HAP-1 (cell line): ENCODE results near the gene CNTNAP2.

ENCODE experiments used
- DNase-seq, 2 experiments: peaks; one replicate each; pipeline ENCODE4 v3.0.0-alpha.2; 2016 to 2020; ENCODE audit warnings: low spot score in 2 of 2
- H3K27me3 ChIP-seq: fragments of 250-450 bp; sonication (Bioruptor Pico); 2 replicates; pipeline ENCODE4 v1.5.1; 2020; ENCODE audit warnings: low read depth, mild to moderate bottlenecking, moderate library complexity
- H3K36me3 ChIP-seq: fragments of 250-450 bp; sonication (Bioruptor Pico); replicated peaks from 2 replicates; pipeline ENCODE4 v1.5.1; 2020; ENCODE audit warnings: mild to moderate bottlenecking
- H3K4me1 ChIP-seq: fragments of 250-450 bp; sonication (Bioruptor Pico); 2 replicates; pipeline ENCODE4 v1.5.1; 2020; ENCODE audit warnings: mild to moderate bottlenecking
- H3K4me3 ChIP-seq: fragments of 250-450 bp; sonication (Bioruptor Pico); 2 replicates; pipeline ENCODE4 v1.5.1; 2020; ENCODE audit warnings: mild to moderate bottlenecking, moderate library complexity
- H3K9me3 ChIP-seq: fragments of 250-450 bp; sonication (Bioruptor Pico); 2 replicates; pipeline ENCODE4 v1.5.1; 2020; ENCODE audit warnings: mild to moderate bottlenecking, moderate library complexity
- in situ Hi-C: fragments of 300-500 bp; cut with MboI; formaldehyde crosslinking; loops from 3 replicates; pipeline ENCODE4 v1.14.3; 2020; ENCODE audit warnings: low sequenced_read_pairs, inconsistent platforms, mixed read lengths

The CNTNAP2 gene

DNA sequence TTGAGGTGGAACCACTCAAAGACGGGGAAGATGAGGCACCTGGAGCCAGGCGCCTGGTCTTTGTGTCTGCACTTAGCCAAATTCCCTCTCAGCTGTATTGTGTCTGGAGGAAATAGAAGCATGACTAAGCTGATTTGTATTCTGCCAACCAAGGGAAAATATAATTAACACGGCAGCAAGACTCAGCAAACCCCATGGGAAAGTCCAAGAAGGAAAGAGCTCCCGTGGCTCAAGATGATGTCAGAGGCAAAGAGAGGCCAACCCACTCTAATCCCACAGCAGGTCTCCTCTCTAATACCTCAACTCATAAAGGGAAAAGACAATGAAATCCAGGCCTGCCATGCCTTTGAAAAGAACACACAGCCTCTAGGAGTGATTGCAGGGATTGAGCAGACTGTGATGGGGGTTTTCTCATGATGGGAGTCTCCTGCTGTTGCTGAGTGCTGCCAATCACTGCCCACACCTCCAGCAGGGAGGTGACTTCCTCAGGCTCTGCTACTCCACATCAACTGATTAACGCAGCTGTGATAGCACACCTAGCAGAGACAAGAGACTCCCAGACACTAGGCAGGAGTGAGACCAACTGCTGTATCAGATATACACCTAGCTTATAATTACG is 2218.5 kb downstream of the CNTNAP2 start:
- Histone ChIP-seq H3K27me3 (peaks cover 24% of the 10 kb centered on the region), H3K9me3 (no peaks in the 10 kb centered on the region), H3K4me1 (peaks cover 5% of the 10 kb centered on the region), H3K36me3 (no peaks in the 10 kb centered on the region), H3K4me3 (no peak overlapping the region)
- DNase-seq, result no peak
- in situ Hi-C loops, result no loop called here

DNA sequence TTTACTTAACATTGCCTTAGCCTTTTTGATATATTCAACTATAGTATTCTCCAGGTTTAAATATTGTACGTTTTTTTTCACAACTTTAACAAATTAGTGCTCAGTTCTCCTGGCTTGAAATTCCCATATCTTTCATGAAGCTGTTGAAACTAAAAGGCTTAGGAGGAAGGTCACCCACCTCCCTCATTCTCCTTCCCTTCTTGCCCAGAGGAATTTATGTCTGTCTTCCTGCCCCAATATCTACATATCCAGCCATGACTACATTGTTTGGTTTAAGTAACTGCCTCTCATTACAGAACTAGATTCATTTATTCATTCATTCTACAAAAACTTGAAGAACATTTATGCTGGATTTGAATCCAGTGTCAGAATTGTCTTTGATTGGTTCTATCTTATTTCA is 2219.2 kb downstream of the CNTNAP2 start:
- in situ Hi-C loops, result no loop called here
- no peak for DNase-seq

GRCh38 chr7:148336411-148336810 is 2219.8 kb downstream of the CNTNAP2 start:
- Histone ChIP-seq H3K4me3 (no peak overlapping the region), H3K36me3 (no peaks in the 10 kb centered on the region), H3K4me1 (peaks cover 13% of the 10 kb centered on the region), H3K27me3 (peaks cover 27% of the 10 kb centered on the region), H3K9me3 (no peaks in the 10 kb centered on the region)
- in situ Hi-C loops, result no loop called here
- DNase-seq, result no peak

More for the DNA sequence above, 2219.2 kb downstream of the CNTNAP2 start:
- H3K9me3 ChIP-seq, result no peaks in the 10 kb centered on the region
- no peak overlapping the region for H3K4me3 ChIP-seq
- peaks cover 24% of the 10 kb centered on the region for H3K27me3 ChIP-seq
- H3K36me3 ChIP-seq, result no peaks in the 10 kb centered on the region
- H3K4me1 ChIP-seq, result peaks cover 12% of the 10 kb centered on the region

DNA sequence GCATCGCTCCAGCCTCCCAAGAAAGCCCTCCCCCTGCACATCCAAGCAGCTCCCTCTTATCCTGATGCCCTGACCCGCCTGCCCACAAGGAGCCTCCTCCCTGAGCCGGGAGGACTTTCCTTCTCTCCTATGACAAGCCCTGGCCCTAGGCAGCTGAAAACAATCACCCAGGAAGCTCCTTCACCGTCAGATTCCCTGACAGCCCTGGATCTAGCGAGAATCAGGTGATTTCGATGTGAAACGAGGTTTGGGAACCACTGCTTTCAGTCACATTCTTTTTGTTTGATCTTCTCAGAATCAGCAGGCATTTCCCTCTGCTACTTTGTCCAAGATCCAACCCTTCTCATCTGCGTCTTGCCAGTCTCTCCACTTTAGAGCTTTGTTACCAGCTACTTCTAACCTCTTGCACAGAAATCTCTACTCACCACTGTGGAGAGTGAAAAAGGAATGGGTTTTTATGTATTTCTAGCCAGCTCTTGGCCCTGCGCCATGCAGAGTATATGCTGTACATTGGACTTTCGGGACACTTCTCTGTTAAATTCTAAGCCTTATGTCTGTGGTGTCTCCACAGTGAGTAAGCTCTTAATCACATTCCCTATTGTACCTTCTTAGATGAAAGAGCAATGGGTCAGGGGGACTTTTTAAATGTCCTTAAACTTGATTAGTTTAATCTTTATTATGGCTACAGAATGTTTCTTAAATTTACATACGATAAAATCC is 2220.8 kb downstream of the CNTNAP2 start:
- in situ Hi-C loops, result no loop called here
- no peaks in the 10 kb centered on the region for H3K36me3 ChIP-seq
- H3K4me3 ChIP-seq, result no peak overlapping the region
- no peak for DNase-seq
- H3K27me3 ChIP-seq, result peaks cover 27% of the 10 kb centered on the region
- H3K4me1 ChIP-seq, result peaks cover 13% of the 10 kb centered on the region
- H3K9me3 ChIP-seq, result no peaks in the 10 kb centered on the region

DNA sequence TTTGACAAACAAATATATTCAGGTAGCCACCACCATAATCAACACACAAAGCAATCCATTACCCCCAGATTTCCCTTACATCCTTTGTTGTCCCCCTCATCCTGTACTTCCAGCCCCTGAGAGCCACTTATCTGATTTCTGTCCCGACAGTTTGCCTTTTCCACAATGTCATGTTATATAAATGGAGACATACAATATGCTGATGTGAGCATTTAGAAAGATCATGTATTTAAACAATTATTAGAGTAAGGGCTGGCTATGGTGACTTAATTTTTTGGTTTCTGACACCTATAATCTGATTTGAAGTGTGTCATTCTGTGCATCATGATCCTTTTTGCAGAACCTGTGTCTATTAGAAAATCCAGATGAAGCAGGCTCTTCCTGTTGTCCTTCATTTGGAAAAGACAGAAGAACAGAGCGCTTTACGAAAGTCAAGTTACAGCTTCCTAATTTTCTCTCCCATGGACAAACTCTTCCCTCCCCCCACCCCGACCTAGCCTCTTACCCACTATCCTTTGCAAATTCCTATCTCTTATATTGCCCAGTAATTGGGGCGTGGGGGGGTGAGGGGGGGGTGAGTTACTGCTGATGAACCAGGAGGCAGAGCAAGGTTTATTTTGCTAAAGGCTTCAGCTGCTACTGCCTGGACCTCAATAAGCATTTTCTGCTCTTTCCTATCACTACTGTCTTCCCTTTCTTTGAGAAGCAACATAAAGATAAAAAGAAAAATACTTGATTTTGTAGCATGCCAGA is 2221.6 kb downstream of the CNTNAP2 start:
- Histone ChIP-seq H3K4me3 (no peak overlapping the region), H3K27me3 (peaks cover 27% of the 10 kb centered on the region), H3K4me1 (peaks cover 13% of the 10 kb centered on the region), H3K9me3 (no peaks in the 10 kb centered on the region), H3K36me3 (no peaks in the 10 kb centered on the region)
- DNase-seq, result no peak
- in situ Hi-C loops, result no loop called here

DNA sequence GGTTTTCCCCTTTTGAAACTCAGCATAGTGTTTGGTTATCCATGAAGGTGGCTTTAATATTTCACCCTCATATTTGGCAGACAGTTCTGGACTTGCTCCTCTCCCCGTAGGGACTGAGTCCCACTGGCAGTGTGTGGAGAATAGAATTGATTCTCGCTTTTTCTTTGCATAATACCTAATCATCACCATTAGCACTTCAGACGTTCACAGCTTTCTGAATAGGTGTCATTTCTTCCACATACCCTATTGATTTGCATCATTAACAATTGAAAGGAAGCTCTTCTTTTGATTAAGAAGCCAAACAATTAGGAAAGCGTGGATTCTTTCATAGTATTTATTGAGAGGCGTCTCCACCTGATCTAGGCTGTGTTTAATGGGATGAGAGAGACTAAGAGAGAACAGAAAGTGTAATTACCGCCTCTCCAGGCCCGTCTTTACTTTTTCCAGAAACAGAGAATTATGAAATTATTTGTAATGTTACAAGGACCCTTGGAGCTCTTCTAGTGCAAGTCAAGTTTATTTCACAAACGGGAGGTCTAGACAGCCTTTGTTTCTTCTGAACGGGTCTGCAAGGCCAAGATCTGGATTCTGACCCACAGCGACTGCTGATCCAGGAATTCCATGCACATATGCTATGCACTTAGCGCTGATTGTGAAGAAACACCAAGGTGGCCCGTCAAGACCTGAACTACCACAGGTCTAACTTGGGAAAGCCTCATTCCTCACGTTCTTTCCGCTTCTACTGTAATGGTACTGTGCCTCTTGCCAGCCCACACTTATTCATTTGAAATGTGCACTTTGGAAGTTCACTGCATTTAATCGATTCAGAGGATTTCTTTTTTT is 2224.1 kb downstream of the CNTNAP2 start:
- DNase-seq, result no peak
- no peaks in the 10 kb centered on the region for H3K9me3 ChIP-seq
- H3K36me3 ChIP-seq, result no peaks in the 10 kb centered on the region
- no peak overlapping the region for H3K4me3 ChIP-seq
- peaks cover 27% of the 10 kb centered on the region for H3K27me3 ChIP-seq
- in situ Hi-C loops, result no loop called here
- H3K4me1 ChIP-seq, result peaks cover 13% of the 10 kb centered on the region

DNA sequence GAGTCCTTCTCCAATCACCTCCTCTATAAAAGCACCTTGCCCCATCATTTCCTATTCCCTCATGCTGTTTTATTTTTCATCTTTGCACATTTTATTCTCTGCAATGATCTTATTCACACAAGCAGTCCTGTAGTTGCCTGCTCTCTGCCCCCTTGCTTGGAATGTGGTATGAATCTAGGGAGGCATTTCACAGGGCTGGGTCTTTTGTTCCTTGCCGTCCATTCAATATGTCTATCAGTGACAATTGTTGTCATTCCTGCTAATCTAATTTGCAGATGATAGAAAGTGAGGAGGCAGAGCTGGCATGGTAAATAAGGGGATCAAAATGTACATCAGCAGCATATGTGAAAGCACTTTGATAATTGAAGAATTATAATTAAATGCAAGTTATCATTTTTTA is 2227.8 kb downstream of the CNTNAP2 start:
- H3K4me3 ChIP-seq, result no peak overlapping the region
- no peak for DNase-seq
- H3K27me3 ChIP-seq, result peaks cover 9% of the 10 kb centered on the region
- no peaks in the 10 kb centered on the region for H3K9me3 ChIP-seq
- in situ Hi-C loops, result no loop called here
- H3K4me1 ChIP-seq, result peaks cover 13% of the 10 kb centered on the region; the same call in 1 of the 2 replicates
- no peaks in the 10 kb centered on the region for H3K36me3 ChIP-seq

DNA sequence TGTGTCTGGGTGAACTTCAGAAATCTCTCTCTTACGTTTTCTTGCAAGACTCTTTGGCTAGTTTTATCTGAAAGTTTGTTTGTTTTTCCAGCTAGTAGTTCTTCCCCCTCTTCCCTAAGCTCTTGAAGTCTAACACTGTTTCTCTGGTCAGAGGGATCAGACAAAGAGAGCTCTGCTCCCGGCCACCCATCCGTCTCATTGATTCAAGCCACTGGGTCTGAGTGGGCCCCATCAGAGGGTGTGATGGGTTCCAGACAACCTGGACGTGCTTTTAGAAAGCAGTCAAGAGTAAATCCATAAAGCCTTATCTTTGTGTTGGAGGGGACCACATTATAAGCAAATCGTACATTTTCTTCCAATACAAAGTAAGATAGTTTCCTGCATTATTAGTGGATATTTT is 2231.4 kb downstream of the CNTNAP2 start:
- Histone ChIP-seq H3K4me1 (no peaks in the 10 kb centered on the region), H3K4me3 (no peak overlapping the region), H3K27me3 (no peaks in the 10 kb centered on the region), H3K9me3 (no peaks in the 10 kb centered on the region), H3K36me3 (no peaks in the 10 kb centered on the region)
- no peak for DNase-seq
- in situ Hi-C loops, result no loop called here

GRCh38 chr7:148348466-148348865 is 2231.9 kb downstream of the CNTNAP2 start:
- in situ Hi-C loops, result no loop called here
- no peaks in the 10 kb centered on the region for H3K9me3 ChIP-seq
- no peak for DNase-seq
- no peak overlapping the region for H3K4me3 ChIP-seq
- no peaks in the 10 kb centered on the region for H3K36me3 ChIP-seq
- H3K27me3 ChIP-seq, result no peaks in the 10 kb centered on the region
- no peaks in the 10 kb centered on the region for H3K4me1 ChIP-seq

DNA sequence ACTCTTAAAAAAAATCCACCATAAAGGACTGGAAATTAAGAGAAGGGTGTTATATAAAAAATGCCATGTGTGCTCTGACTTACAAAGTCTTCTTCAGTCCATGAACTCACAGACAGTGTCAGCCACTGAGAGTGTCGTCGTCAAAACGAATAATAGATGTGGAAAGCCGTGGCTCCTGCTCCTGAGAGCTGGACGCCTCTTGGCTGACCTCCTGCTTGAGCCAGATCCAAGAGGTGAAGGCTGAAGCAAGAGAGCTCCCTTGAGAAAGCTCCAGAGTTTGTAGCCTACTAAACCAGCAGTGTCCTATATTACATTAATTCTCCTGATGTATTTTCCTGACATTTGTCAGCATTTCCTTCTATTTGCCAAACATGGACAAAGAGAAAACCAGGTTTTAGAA is 2239.7 kb downstream of the CNTNAP2 start:
- Histone ChIP-seq H3K36me3 (no peaks in the 10 kb centered on the region), H3K9me3 (no peaks in the 10 kb centered on the region), H3K4me3 (no peak overlapping the region), H3K27me3 (no peaks in the 10 kb centered on the region), H3K4me1 (no peaks in the 10 kb centered on the region)
- in situ Hi-C loops, result no loop called here
- no peak for DNase-seq

- in situ Hi-C loops, result no loop called here
- H3K9me3 ChIP-seq, result no peaks in the 10 kb centered on the region
- DNase-seq, result no peak
- no peaks in the 10 kb centered on the region for H3K36me3 ChIP-seq
- no peaks in the 10 kb centered on the region for H3K4me1 ChIP-seq
- no peak overlapping the region for H3K4me3 ChIP-seq
- H3K27me3 ChIP-seq, result no peaks in the 10 kb centered on the region
Measured at GRCh38 chr7:148362541-148362940, 2245.9 kb downstream of the CNTNAP2 start.

DNA sequence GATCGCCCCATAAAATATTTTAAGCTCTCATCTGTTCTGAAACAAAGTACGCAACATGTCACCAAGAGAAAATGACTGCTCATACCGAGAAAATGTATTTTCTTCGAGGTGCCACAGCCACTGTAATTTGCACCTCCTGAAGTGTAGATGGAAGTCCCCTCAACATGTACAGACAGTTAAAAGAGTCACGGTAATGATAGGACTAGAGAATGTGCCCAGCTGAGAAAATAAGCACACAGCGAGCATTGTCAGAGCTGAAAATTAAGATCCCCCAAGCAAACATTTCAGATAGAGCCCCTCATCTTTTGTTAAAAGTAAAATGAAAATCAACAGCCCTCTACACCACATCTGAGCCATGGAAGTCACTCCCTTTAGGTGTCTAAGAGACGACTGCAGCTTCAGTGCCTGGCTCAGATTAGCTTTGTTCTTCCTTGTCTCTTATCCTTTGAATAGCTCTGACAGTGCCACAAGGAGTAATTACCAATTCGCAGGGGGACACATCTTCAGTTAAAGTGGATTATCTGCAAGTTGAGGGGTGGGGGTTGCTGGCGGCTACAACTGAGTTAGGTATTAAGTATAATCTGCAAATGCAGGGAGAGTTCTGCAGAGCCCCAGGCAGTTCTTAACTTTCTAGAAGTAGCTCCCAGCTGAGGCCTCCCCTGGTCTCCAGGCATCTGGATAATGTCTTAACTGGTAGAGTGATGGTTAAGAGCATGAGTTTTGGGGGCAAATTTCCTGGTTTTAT is 2251.3 kb downstream of the CNTNAP2 start:
- no peaks in the 10 kb centered on the region for H3K27me3 ChIP-seq
- no peaks in the 10 kb centered on the region for H3K36me3 ChIP-seq
- no peak overlapping the region for H3K4me3 ChIP-seq
- no peak for DNase-seq
- in situ Hi-C loops, result no loop called here
- H3K9me3 ChIP-seq, result no peaks in the 10 kb centered on the region
- no peaks in the 10 kb centered on the region for H3K4me1 ChIP-seq

DNA sequence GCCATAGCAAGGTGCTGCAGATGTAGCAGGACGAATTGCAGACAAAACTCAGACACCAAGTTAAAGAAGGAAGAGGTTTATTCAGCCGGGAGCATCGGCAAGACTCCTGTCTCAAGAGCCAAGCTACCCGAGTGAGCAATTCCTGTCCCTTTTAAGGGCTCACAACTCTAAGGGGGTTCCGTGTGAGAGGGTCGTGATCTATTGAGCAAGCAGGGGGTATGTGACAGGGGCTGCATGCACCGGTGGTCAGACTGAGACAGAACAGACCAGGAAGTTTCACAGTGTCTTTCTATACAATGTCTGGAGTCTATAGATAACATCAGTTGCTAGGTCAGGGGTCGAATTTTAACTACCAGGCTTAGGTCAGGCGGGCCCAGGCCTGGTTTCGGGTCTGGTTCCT is 2252.0 kb downstream of the CNTNAP2 start:
- H3K4me3 ChIP-seq, result no peak overlapping the region
- DNase-seq, result no peak
- H3K36me3 ChIP-seq, result no peaks in the 10 kb centered on the region
- in situ Hi-C loops, result no loop called here
- H3K9me3 ChIP-seq, result no peaks in the 10 kb centered on the region
- H3K4me1 ChIP-seq, result no peaks in the 10 kb centered on the region
- no peaks in the 10 kb centered on the region for H3K27me3 ChIP-seq
